ENCODE results near the gene SLC49A4.

The SLC49A4 gene

DNA sequence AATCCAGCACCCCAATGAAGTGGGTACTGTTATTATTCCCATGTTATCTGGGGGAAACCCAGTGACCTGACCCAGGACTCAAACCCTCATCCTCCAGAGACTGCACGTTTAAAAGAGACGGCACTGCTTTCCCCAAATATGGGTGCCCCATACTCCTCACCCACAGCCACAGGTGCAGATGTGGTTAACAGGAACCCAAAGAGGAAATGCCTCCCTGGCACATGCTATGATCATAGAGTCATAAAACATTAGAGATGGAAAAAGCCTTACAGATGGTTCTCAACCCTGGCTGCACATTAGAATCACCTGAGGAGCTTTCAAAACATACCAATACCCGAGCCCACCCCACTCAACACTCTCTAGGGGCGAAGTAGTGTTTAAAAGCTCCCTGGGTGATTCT lies 121.2 kb downstream of the SLC49A4 start:
- TF ChIP-seq, protein P1, sequence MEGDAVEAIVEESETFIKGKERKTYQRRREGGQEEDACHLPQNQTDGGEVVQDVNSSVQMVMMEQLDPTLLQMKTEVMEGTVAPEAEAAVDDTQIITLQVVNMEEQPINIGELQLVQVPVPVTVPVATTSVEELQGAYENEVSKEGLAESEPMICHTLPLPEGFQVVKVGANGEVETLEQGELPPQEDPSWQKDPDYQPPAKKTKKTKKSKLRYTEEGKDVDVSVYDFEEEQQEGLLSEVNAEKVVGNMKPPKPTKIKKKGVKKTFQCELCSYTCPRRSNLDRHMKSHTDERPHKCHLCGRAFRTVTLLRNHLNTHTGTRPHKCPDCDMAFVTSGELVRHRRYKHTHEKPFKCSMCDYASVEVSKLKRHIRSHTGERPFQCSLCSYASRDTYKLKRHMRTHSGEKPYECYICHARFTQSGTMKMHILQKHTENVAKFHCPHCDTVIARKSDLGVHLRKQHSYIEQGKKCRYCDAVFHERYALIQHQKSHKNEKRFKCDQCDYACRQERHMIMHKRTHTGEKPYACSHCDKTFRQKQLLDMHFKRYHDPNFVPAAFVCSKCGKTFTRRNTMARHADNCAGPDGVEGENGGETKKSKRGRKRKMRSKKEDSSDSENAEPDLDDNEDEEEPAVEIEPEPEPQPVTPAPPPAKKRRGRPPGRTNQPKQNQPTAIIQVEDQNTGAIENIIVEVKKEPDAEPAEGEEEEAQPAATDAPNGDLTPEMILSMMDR (IDR thresholded peaks at IDR 0.05; ENCODE audit: low read depth, low read length): no peak
- H3K4me3 ChIP-seq (ENCODE audit: low read depth, low read length): no peak overlapping the region
- no peak for DNase-seq (ENCODE audit: low read depth, low spot score)
- in situ Hi-C loops (cut with HindIII; ENCODE audit: low sequenced_read_pairs): no loop called here

DNA sequence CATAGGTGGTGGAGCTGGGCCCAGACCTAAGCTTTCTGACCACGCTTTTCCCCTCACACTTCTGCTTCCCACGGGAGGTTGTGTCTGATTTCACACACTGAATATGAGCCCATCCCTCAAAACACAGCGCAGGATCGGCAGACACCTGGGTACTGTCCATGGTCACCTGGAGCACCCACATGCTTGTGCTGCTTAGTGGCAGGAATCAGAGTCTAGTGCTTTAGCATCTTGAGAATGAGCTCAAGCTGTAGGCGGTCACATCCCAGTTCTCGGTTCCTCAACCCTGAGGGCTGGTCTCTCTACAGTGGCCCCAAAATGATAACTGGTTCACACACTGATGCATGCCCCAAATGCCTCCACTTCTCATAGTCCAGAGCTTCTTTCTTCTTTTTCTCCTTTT lies 121.7 kb downstream of the SLC49A4 start:
- in situ Hi-C loops (cut with HindIII; ENCODE audit: low sequenced_read_pairs): no loop called here
- TF ChIP-seq, protein P1 (IDR thresholded peaks at IDR 0.05; ENCODE audit: low read depth, low read length): no peak
- no peak overlapping the region for H3K4me3 ChIP-seq (ENCODE audit: low read depth, low read length)
- DNase-seq (ENCODE audit: low read depth, low spot score): no peak

DNA sequence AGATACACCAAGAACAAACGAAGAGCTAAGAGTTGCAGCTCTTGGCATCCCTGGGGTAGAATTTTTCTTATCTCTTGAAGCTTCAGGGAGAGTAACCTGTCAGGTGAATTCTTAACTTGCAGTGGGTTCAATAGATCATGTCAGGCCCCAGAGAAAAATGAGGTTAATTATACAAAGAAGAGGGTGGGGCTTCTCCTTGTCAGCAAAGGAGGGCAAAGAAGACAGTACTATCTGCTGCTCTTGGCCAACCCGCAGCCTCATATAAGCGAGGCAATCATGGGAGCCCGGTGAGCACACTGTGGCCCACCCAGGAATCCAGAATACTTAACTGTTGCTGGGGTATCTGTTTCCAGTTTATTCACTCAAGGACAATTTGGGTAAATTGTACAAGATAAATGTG lies 122.5 kb downstream of the SLC49A4 start:
- H3K4me3 ChIP-seq (ENCODE audit: low read depth, low read length): no peak overlapping the region
- DNase-seq (ENCODE audit: low read depth, low spot score): no peak
- in situ Hi-C loops (cut with HindIII; ENCODE audit: low sequenced_read_pairs): no loop called here
- TF ChIP-seq, protein P1 (IDR thresholded peaks at IDR 0.05; ENCODE audit: low read depth, low read length): no peak

DNA sequence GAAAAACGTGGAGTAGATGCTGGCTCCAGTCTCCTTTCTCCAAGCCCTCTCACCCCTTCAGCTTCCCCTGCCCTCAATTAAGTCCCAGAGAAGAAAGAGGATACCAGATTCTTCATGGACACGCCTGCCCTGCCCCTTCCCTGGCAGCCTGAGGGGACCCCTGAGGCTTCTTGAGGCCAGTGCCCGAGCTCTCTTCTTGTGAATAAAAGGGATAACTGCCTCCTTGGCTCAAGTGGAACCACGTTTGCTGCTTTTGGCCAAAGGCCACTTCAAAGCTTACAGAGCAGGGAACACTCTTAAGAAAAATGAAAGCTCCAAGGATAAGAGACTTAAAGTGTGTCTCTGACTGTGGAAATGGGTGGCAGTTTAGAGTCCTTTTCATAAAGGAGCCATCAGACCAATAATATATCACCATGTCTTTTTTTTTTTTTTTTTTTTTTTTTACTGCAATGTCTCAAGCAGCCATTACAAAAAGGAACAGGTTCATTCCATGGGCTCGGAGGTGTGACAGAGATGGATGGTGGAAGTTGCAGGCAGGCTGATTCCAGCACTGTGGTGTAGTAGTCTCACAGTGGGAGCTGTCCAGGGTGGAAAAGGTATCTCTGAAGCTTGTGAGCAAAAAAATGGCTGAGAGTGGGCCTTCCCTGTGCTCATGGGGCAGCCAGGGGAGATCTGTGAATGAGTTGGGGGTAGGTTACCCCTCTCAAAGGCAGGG lies 123.9 kb downstream of the SLC49A4 start:
- no peak overlapping the region for H3K4me3 ChIP-seq (ENCODE audit: low read depth, low read length)
- no peak for DNase-seq (ENCODE audit: low read depth, low spot score)
- TF ChIP-seq, protein P1 (IDR thresholded peaks at IDR 0.05; ENCODE audit: low read depth, low read length): no peak
- in situ Hi-C loops (cut with HindIII; ENCODE audit: low sequenced_read_pairs): no loop called here

DNA sequence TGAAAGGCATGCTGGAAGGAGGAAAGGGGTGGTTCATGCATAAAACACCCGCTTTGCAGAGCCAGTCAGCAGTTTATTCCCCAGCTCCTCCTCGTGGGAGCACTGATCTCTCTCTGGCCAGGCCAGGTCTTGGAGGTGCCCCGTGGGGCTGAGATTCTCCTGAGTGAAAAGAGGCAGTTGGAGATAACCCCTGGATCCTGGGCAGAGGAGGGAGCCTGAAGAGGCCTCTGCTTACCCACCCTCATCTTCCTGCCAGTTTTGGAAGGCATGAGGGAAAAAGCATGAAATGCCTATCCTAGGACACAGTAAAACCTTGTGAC lies 124.4 kb downstream of the SLC49A4 start:
- in situ Hi-C loops (cut with HindIII; ENCODE audit: low sequenced_read_pairs): no loop called here
- DNase-seq (ENCODE audit: low read depth, low spot score): no peak

DNA sequence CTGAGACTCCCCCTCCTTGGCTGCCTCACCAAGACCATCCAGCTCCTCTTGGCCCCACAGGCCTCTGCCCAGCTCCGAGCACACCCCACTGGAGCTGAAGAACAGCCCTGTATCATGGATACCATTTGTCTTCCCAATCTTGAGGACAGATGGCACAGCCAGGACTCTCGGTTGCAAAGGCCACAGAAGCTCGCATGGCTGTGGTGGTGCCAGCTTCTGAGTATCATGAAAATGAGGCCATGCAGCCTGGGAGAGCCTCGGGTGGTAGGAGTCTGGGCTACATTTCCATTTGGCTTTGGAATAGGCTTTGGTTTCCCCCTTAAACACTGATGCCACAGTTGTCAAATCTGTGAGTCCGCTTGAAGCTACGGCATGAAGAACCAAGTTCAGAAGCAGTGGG lies 126.1 kb downstream of the SLC49A4 start:
- no peak for DNase-seq (ENCODE audit: low read depth, low spot score)
- in situ Hi-C loops (cut with HindIII; ENCODE audit: low sequenced_read_pairs): no loop called here
- H3K4me3 ChIP-seq (ENCODE audit: low read depth, low read length): no peak overlapping the region
- TF ChIP-seq, protein P1 (IDR thresholded peaks at IDR 0.05; ENCODE audit: low read depth, low read length): no peak

More for the DNA sequence above, 124.4 kb downstream of the SLC49A4 start:
- TF ChIP-seq, protein P1 (IDR thresholded peaks at IDR 0.05; ENCODE audit: low read depth, low read length): no peak
- H3K4me3 ChIP-seq (ENCODE audit: low read depth, low read length): no peak overlapping the region
